Spinal cord (tissue), 10 donors: ENCODE data around the gene ARCN1. TPM values are rescaled to one million over a fixed set of nuclear protein-coding genes. Genes with fewer than 3 reads are reported as not detected.

Experiments used
- DNase-seq, 6 donors: peaks; one replicate each; pipeline versions ENCODE4 v3.0.0 to v3.0.0-alpha.2; 2013 to 2015; ENCODE audit warnings: low spot score in 6 of 6, low read depth in 4 of 6
- H3K27ac ChIP-seq: one replicate; pipeline ENCODE4 v1.5.1; 2013; ENCODE audit warnings: low read depth, low read length, control low read depth
- H3K27me3 ChIP-seq: one replicate; pipeline ENCODE4 v1.6.1; 2013; ENCODE audit warnings: low read length; ENCODE audit not compliant: control insufficient read depth, insufficient read depth
- H3K36me3 ChIP-seq: one replicate; pipeline ENCODE4 v1.6.1; 2013; ENCODE audit warnings: low read length; ENCODE audit not compliant: control insufficient read depth, insufficient read depth
- H3K4me1 ChIP-seq: one replicate; pipeline ENCODE4 v1.6.1; 2013; ENCODE audit warnings: low read length; ENCODE audit not compliant: control insufficient read depth, insufficient read depth
- H3K4me3 ChIP-seq: one replicate; pipeline ENCODE4 v1.5.1; 2013; ENCODE audit warnings: low read depth, low read length, control low read depth
- H3K9me3 ChIP-seq: one replicate; pipeline ENCODE4 v1.6.1; 2013; ENCODE audit warnings: low read length; ENCODE audit not compliant: control insufficient read depth, insufficient read depth
- WGBS: methylation state at CpG from one replicate; pipeline ENCODE4 v1.1.5; 2013; ENCODE audit warnings: missing lambda C conversion rate; ENCODE audit not compliant: insufficient coverage; 5-methylcytosine and 5-hydroxymethylcytosine counted together
- polyA plus RNA-seq, 2 donors: library from polyadenylated mRNA; unstranded; fragments of 120-200 nt; gene quantifications; one replicate each; pipeline ENCODE4 v1.2.1, GENCODE V29; 2013; ENCODE audit not compliant: insufficient read length in 2 of 2
- total RNA-seq, 2 donors: library from RNA; depleted of rRNA in 1 of 2; stranded (reverse); fragments of 120-200 nt in 1 of 2; fragments of >200 nt in 1 of 2; gene quantifications; one replicate each; pipeline versions ENCODE4 v1.2.3 to v1.2.4, GENCODE V29; 2013 to 2014
- donor health status: healthy.

Gene ARCN1
- total and polyA plus RNA-seq, 4 donors = 98.4 to 131 (median 118) TPM

- DNase-seq = no peak
- Histone ChIP-seq H3K36me3 (peaks cover 100% of the 10 kb centered on the region), H3K27ac (no peak overlapping the region), H3K9me3 (no peaks in the 10 kb centered on the region), H3K27me3 (no peaks in the 10 kb centered on the region), H3K4me3 (no peak overlapping the region), H3K4me1 (peaks cover 11% of the 10 kb centered on the region)
- WGBS = 76% methylated on average over 4 of the region's 5 CpGs
Measured at GRCh38 chr11:118640332-118641154, 68.3 kb downstream of the ARCN1 start.

GRCh38 chr11:118641397-118642019 lies 69.3 kb downstream of the ARCN1 start:
- Histone ChIP-seq H3K36me3 (peaks cover 99% of the 10 kb centered on the region), H3K27ac (no peak overlapping the region), H3K4me1 (peaks cover 7% of the 10 kb centered on the region), H3K27me3 (no peaks in the 10 kb centered on the region), H3K9me3 (no peaks in the 10 kb centered on the region), H3K4me3 (no peak overlapping the region)
- 67% methylated on average over 3 of the region's 11 CpGs for WGBS
- no peak for DNase-seq

DNA sequence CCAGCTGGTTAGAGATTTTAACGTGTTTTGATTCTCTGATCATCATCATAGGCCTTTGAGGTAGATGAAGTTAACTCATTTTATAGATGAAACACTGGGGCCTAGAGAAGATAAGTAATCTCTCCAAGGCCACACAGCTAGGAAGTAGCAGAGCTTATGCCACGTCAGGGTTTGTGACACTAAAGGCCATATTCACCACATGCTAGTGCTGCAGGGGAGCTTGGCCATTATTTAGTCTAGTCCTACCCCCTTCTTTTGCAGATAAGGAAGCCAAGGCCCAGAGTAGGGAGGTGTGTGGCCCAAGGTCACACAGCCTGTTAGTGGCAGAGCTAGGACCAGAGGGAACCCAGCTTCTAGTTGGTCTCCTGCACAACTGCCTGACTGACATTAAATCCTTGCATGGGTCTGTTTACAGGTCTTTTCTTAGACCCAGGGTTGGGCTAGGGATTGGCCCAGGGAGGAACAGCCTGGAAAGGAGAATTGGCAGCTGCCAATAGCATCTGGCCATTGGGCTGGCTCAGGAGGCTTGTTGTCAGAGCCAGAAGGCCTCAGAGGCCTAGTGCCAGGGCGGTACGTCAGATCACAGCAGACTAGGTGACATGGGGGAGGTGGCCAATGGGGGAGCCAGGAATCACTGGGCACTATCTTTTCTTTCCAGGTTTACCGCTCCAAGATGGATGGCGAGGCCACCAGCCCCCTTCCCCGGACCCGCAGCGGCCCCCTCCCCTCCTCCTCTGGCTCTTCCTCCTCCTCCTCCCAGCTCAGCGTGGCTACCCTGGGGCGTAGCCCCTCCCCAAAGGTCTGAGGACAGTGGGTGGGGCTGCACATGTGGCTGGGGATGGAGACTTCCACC lies 71.2 kb downstream of the ARCN1 start:
- Histone ChIP-seq H3K36me3 (peaks cover 94% of the 10 kb centered on the region), H3K27me3 (no peaks in the 10 kb centered on the region), H3K27ac (no peak overlapping the region), H3K4me1 (peaks cover 7% of the 10 kb centered on the region), H3K9me3 (no peaks in the 10 kb centered on the region), H3K4me3 (no peak overlapping the region)
- 87% methylated on average over 3 of the region's 11 CpGs for WGBS
- no peak for DNase-seq

DNA sequence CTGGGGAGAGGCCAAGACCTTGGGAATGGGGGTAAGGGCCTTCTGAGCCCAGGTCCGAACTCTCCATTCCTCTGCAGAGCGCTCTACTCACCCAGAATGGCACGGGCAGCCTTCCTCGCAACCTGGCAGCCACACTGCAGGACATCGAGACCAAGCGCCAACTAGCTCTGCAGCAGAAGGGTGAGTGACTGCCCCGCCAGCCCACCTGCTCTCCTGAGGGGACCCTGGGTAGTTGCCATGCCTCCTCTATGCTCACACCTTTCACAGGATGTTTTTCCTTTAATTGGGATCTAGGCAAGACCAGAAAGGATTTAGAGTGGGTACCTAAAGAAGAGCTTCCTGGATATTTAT lies 71.8 kb downstream of the ARCN1 start:
- Histone ChIP-seq H3K4me3 (no peak overlapping the region), H3K27ac (no peak overlapping the region), H3K27me3 (no peaks in the 10 kb centered on the region), H3K36me3 (peaks cover 94% of the 10 kb centered on the region), H3K9me3 (no peaks in the 10 kb centered on the region), H3K4me1 (peaks cover 7% of the 10 kb centered on the region)
- no peak for DNase-seq
- 94% methylated on average over 7 of the region's 7 CpGs for WGBS

- no peak for DNase-seq
- no peak overlapping the region for H3K4me3 ChIP-seq
- H3K27me3 ChIP-seq = no peaks in the 10 kb centered on the region
- H3K4me1 ChIP-seq = peaks cover 7% of the 10 kb centered on the region
- H3K27ac ChIP-seq = no peak overlapping the region
- H3K36me3 ChIP-seq = peaks cover 92% of the 10 kb centered on the region
- WGBS = 95% methylated on average over 9 of the region's 10 CpGs
- H3K9me3 ChIP-seq = no peaks in the 10 kb centered on the region
Measured at GRCh38 chr11:118644496-118644895, 72.3 kb downstream of the ARCN1 start.

GRCh38 chr11:118645066-118645715 lies 73.0 kb downstream of the ARCN1 start:
- no peak for DNase-seq
- peaks cover 7% of the 10 kb centered on the region for H3K4me1 ChIP-seq
- H3K36me3 ChIP-seq = peaks cover 92% of the 10 kb centered on the region
- H3K9me3 ChIP-seq = no peaks in the 10 kb centered on the region
- H3K27ac ChIP-seq = no peak overlapping the region
- WGBS = 92% methylated on average over 18 of the region's 24 CpGs
- no peak overlapping the region for H3K4me3 ChIP-seq
- no peaks in the 10 kb centered on the region for H3K27me3 ChIP-seq

DNA sequence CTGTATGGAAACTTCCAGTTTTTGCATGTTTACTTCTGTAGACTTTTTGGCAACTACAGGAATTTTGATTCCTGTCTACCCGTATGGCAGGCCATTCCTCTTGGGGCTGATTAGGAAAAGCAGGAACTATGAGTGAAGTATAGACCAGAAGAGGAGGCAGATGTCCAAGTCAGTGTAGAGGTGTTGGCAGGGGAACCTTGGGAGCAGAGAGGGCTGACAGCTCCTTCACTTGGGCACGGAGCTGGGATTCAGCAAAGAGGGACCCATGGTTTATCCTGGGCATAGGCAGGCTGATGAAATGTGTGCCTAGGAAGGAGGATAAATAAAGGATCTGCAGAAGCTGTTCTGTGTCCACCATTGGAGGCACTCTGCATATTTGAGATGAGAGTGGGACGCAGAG lies 74.2 kb downstream of the ARCN1 start:
- H3K27ac ChIP-seq = no peak overlapping the region
- H3K27me3 ChIP-seq = no peaks in the 10 kb centered on the region
- H3K36me3 ChIP-seq = peaks cover 92% of the 10 kb centered on the region
- H3K4me3 ChIP-seq = no peak overlapping the region
- DNase-seq = no peak
- H3K4me1 ChIP-seq = no peaks in the 10 kb centered on the region
- 80% methylated on average over 3 of the region's 3 CpGs for WGBS
- no peaks in the 10 kb centered on the region for H3K9me3 ChIP-seq

DNA sequence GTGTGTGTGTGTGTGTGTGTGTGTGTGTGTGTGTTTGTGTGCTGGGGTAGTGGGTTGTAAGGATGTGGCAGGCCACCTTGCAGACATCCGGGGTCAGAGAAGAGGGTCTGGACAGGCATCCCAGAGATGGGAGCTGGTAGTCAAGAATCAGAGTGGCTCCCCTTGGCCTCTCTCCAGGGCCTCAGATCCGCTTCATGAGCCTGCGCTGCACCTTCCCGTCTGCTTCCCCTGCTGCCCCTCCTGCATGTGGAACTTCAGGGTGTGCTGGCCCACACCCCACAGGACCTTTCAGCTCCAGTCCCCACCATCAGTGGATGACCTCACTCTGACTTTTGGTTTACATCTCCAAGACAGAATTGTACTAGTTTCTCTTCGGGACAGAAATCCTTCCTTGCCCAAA lies 76.1 kb downstream of the ARCN1 start:
- WGBS = 84% methylated on average over 4 of the region's 5 CpGs
- no peak for DNase-seq
- Histone ChIP-seq H3K9me3 (no peaks in the 10 kb centered on the region), H3K36me3 (peaks cover 86% of the 10 kb centered on the region), H3K4me3 (no peak overlapping the region), H3K27ac (no peak overlapping the region), H3K4me1 (peaks cover 18% of the 10 kb centered on the region), H3K27me3 (no peaks in the 10 kb centered on the region)

GRCh38 chr11:118649941-118650340 lies 77.7 kb downstream of the ARCN1 start:
- Histone ChIP-seq H3K27ac (no peak overlapping the region), H3K4me3 (no peak overlapping the region), H3K4me1 (peaks cover 18% of the 10 kb centered on the region), H3K9me3 (no peaks in the 10 kb centered on the region), H3K36me3 (peaks cover 80% of the 10 kb centered on the region), H3K27me3 (no peaks in the 10 kb centered on the region)
- WGBS = 83% methylated on average over 2 of the region's 10 CpGs
- no peak for DNase-seq
